Stimulated activated CD8-positive, alpha-beta memory T cell treated with anti-CD3 and anti-CD28 coated beads, Interleukin-12 subunit alpha, Interleukin-12 subunit beta, amount 100 ng/mL, for 1 hour (primary cell): ENCODE data around the gene GRID2.

Experiments used
- DNase-seq: peaks from one replicate; pipeline ENCODE4 v3.0.0-alpha.2; 2020; ENCODE audit warnings: low read depth

GRID2 gene

DNA sequence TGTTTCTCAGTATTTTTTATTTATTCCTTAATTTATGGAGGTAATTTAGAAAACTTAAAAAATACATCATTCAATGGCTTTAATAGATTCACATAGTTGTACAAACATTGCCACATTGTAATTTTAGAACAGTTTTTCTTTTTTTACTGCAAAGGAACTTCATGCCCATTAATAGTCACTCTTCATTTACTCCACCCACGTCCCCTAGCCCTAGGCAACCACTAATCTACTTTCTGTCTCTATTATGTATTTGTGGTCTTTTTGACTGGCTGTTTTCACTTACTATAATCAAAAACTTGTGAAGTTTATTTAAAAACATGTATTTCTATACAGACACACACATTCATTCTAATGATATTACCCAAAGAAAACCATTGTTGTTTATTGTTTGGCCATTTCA, 664.8 kb downstream of the GRID2 start:
- DNase-seq = no peak

DNA sequence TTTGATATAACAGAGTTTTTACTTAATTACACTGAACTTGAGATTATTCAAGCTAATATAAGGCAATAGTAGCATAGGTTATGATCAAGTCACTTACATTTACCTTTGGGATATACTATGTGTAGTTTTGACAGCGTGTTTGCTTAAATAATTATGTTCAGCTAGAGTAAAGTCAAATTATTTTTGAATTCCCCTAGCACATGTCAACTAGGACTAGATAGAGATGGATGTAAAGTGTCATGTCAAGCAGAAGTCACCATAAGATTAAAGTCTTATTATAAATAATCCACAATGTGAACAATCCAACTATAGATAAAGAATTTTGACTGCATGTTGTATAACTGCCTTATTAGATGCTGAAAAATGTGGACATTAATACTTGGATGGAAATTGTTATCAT, 665.2 kb downstream of the GRID2 start:
- DNase-seq = no peak

DNA sequence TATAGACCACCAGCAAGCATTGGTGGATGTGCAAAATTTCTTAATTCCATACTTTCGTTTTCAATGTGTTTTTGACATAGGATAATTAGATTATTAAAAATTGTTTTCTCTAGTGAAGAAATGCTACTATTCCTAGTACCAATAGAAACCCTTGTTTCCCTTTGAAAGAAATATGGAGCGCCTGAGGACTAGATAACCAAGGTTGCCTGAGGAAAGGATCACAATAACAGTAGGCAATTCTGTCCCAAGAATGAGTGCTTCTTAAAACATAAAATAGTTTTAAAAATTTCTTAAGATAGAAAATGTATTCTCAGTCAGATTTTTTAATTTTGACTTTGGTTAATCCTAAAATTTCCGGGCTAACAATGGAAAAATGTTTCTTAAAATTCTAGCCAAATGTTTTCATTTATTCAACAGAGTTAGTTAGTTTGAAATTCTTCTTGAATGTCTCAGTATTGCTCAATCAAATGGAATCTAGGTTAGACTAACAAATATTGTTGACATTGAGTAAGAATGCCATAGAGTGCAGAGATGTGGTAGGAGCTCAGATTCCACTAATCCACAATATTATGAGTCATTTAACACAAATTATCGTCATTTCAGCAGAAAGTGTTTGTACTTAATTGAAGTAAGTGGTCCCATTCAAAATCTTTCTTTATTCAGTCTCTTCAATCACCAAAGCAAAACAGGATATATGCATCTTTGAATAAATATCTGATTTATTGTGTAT, 666.0 kb downstream of the GRID2 start:
- DNase-seq = no peak

DNA sequence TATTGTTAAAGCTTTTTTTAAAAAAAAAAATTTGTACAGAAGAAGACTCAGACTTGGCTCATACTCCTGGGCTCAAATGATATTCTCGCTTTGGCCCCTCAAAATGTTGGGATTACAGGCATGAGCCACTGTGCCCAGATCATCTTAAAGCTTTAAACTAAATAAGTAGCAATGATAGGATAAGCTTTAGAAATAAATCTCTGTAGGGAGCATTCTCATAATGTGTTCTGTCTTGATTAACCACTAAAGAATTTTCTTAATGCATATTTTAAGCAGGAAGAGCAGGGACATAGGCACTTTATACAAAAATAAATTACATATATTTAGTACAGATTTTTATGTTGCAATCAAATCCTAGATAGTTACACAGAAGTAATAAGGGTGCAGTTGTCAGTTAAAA, 667.2 kb downstream of the GRID2 start:
- DNase-seq = no peak

DNA sequence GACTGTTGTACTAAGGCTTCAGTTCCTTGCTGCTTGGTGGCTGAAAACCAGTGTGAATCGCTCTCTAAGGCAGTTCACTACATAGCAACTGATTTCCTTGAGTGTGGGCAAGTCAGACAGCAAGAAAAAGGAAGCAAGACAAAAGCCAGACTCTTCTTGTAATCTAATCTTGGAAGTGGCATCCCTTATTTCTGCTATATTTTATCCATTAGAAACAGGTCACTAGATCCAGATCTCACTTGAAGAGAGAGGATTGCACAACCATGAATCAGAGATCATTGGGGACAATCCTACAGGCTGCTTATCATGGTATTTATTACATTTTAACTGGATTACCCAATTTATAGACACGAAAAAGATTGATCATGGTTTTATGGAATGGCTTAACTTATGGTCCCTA, 684.5 kb downstream of the GRID2 start:
- no peak for DNase-seq

DNA sequence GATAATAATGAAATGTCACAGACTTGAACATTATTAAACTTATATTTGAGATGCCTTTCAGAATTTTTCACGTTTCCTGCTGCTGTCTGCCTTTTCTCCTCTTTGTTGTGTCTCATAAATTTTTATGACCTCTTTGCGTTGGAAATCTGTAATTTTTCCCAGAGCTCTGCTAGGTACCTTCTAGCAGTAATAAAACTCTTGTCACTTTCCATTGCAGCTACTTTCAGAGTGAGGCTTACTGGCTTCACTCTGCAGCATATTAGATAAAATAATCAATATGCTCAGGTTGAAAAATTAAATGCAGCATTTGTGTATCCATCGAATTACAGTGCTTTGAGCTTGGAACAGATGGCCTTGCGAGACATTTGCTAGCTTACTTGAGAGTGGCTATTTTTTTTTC, 689.0 kb downstream of the GRID2 start:
- DNase-seq = no peak

DNA sequence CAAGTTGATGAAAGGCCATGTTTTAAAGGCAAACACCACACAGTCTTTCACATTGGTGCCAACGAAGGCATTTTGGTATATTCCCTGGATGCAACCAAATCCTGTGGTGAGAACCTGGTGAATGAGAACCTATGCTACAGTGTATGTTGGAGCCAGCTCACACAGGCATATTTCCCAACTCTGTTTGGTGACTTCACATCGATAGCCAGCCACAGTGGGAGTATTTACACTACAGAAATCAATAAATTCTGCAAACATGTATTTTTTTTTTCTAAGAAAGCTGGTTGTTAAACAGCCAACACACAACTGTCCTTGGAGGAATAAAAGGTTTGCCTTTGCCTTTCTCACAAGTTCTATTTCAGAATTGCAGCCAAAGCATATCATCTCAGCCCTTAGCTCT, 691.0 kb downstream of the GRID2 start:
- no peak for DNase-seq

DNA sequence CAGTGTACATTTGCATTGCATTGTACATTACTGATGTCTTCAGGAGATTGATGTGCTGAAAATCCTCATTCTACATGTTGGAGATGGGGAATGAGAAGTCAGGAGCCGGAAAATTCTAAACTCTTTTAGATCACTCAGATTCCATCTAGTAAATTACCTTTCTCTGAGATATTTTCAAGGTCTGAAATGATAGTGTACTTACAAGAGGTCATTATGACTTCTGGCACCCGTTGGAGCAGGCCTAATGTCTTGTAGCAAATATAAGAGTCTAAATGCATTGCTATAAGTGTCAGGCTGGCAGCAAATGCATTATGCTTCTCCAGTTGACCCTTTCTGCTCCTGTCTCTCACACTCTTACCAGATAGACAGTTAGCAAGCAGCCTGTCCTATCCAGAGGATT, 692.8 kb downstream of the GRID2 start:
- DNase-seq = no peak

DNA sequence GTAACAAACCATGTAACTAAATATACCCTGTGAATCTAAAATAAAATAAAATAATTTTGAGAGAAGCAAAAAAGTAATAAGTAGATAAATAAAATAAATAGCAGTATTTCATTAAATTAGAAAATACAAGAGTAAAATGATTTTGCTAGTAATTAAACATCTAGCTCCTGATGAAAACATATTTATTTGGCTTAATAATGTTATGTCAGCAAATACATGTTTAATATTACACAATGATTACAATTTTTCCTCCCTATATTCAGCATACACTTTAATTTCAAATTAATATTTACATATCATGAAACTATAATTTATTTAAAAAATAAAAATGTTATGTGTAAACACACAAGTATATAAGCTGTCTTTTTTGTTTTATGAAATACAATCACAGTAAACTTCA, 697.1 kb downstream of the GRID2 start:
- DNase-seq = no peak

DNA sequence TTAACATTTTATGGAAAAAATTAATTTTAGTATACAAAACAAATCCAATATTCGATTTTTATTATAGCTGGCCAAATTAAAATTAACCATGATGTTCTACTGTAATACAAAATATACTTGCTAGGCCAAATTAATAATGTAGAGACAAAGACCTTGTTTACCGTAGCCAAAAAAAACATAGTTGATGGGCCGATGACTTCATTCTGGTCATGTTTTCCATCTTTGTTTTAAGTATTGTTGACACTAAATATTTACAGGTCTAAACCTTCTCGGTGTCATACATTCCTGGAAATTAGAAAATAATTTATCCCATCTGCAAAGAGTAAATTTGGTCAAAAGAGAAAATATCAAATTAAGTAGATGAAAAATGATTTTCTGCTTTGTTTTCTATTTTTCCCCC, 698.5 kb downstream of the GRID2 start:
- DNase-seq = no peak

DNA sequence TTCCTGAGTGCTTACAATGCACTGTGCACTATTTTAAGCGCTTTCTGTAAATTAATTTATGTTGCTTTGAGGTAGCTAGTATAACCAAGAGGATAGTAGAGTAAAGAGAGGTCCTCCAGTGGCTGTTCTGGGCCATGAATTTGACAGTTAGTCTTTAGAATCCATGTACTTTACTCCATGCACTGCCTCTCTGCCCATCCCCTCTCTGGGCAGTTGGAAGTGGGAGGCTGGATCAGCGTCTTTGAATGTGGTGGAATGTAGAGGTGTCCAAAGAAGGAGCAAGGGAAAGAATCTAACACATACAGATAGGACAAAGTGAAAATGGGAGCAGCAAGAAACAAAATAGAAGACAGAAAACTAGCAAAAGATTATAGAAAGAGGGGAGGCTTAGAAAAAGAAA, 712.6 kb downstream of the GRID2 start:
- no peak for DNase-seq

DNA sequence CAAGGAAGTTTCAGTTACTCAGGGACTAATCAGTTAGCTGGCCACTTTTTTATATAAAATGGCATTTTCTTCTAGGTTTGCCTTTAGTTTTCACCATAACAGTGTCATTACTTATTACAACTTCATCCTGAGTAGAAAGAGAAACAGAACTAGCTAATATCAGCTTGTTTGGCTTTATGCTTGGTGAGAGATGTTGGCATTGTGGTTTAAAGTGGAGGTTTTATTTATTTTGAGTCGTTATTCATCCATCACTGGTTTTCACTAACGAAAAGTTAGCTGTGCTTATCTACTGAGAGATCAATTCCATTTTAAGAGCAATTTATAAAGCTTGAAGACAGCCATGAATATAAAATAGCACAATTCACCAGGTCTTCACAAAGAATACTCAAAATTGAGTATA, 714.5 kb downstream of the GRID2 start:
- no peak for DNase-seq

DNA sequence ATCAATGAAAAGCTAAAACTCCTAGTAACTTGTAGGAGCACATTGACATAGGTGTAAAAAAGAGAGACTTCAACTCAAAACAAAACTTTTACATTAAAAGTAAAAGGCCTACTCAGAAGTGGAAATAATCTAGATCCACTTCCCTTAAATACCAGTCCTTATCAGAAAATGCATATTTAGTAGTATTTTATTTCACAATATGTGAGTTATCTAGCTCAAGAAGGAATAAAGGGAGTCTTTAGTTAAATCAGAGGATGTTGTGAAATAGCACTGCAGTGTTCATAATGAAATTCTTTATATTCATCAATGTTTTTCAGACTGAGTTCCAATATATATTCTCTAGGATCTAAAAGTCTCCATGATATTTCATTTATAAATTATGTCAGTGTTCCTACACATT, 715.0 kb downstream of the GRID2 start:
- DNase-seq = no peak

DNA sequence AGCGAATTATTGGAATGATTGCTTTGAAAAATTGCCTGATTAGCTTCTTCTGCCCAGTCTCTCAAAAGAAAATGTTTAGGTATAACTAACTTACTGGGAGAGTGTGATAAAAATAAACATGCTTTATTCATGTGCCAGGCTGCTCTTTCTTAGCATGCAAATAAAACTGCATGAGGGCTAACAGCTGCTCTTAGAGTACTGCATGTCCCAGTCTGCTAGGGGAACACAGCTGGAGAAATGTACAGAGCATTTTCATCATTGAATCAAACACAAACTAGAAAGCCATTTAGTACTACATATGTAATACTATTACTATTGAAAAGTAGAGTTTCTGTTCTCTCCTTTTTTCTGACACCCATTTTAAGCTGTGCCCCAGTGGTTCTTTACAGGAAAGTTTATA, 726.0 kb downstream of the GRID2 start:
- no peak for DNase-seq

DNA sequence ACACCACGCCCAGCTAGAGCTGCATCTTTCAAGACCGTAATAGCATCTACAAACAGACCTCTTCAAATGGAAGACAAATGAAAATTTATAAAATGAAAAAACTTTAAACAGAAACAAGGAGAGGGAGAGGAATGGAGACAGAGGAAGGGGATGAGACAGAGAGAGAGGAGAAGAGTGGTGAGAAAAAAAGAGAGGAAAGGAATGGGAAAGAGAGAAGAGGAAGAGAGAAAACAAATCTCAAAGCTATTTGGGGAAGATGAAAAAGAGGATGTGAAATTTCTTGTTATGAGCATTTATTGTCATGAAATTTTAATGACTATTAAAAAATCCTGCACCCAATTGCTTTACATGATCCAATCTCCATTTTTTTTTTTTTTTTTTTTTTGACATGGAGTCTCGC, 726.9 kb downstream of the GRID2 start:
- no peak for DNase-seq

DNA sequence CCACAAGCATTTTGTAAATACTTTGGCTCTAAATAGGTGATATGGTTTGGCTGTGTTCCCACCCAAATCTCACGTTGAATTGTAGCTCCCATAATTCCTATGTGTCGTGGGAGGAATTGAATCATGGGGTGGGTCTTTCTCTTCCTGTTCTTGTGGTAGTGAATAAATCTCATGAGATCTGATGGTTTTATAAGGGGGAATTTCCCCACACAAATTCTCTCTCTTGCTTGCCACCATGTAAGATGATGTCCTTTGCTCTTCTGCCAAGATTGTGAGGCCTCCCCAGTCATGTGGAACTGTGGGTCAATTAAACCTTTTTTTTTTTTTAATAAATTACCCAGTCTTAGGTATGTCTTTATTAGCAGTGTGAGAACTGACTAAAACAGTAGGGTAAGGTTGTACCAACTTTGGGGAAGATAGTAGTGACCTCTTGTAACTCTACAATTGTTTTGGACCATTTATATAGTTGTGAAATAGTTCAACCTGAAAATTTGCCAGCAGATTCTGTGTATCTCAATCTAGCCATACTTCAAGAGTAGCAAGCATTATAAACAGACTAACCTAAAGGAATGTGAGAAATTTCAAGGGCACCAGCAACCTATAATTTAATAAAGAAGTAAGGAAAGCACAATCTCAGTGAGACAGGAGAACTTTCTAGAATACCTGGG, 727.8 kb downstream of the GRID2 start:
- DNase-seq = no peak

DNA sequence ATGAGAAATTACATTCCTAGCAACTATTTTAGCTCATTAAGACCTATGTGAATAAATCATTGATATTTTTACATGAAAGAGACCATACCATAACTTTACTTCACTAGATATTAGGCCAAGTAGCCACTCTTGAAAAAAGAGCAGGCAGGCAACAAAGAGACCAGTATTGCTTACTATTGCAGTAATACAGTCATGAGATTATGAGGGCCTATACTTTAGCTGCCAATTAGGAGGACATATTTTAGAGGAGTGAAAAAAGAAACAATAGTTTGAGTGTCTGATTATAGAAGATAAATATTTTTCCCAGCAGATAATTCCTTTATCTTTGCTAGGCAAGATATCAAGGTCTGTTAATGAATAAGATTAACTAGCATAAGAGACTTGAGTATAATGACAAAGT, 739.0 kb downstream of the GRID2 start:
- no peak for DNase-seq

DNA sequence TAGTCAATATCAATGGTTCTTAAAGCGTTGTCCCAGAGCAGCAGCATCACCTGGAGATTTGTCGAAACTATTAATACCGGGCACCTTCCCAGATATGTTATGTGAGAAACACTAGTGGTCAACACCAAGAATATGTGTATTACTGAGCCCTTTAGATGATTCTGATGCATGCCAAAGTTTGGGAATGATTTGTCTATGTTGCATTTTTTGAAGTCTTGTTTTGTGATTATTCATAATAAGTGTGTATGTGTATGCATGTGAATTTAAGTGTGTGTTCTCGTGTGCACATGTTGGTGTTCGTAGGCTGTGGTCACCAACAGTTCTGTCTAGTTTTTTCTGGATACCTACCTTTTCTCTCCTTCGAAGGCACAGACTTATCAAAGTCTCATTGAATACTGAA, 749.4 kb downstream of the GRID2 start:
- DNase-seq = no peak

DNA sequence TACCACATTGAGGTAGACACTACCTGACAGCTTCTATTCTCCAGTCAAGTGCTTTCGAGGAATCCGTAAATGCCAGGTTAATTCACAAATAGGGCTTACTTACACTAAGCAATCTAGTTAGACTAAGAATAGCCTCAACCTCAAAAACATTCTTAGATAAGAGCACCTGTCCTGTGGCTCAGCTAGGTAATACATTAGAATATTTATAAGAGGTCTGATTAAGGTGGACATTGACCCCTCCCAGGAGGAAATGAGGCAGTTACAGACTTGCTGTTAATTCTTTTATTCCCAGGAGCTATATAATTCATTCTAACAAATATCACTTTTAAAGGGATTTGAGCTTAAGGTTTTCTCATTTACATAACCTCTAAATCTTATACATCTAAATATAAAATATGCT, 758.1 kb downstream of the GRID2 start:
- no peak for DNase-seq

DNA sequence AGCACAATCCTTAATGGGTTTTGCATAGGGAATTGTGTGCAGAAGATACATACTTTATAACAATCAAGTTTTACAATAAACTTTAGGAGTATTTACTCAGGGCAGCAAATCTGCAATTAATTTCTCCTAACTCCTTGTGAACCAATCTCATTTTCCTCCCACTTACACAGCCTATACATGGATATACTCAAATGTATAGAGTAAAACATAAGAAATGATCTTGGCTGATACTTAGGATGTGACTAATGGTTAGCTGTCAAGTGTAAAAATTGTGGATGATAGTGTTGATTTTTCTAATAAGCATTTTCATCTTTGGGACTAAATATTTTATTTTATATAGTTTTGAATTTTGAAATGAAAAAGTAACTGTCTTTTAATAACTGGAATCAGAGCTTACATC, 759.6 kb downstream of the GRID2 start:
- DNase-seq = no peak

DNA sequence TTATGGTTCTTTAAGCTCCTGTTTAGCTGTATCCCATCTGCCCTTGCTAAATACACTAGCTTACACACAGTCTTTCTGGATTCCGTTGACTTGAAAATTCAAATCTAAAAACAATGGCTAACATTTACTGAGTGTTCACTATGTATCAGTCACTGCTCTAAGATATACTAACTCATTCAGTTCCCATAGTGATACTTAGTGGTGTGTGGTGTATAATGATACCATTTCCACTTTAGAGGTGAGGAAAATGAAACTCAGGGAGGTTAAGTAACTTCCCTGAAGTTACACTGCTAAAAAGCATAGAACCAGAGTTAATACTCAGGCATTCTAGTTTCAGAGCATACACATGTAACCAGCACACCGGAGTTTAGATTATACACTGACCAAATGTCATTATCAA, 762.0 kb downstream of the GRID2 start:
- no peak for DNase-seq

DNA sequence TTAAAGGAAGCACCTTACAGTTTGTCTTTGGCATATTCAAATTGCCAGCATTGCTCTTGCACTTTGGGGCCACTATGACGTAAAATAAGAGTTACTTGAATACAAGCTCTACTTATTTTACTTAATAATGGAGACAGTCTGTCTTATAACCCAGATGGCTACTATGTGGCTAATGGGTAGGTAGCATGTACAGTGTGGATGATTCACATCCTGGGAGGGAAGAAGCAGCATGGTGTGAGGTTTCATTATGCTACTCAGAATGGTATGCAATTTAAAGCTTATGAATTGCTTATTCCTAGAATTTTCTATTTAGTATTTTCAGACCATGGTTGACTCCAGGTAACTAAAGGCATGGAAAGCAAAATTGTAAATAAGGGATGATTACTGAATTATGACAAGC, 763.0 kb downstream of the GRID2 start:
- no peak for DNase-seq

DNA sequence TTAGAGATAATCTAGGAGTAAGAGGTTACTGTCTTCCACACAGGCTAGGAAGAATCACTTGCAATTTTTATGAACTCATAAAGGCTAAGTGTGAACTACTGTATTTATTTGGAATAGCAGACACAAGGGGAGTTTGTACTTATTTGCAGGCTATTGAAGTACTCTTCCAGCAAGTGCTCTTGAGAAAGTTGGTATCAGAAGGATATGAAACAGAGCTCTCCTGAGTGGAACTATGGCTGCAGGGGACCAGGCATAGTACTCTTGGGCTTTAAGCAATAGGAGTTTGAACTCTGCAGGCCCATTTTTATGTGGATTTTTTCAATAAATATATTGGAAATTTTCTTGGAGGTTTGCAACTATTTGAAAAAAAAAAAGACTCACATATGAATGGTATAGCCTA, 768.5 kb downstream of the GRID2 start:
- no peak for DNase-seq

DNA sequence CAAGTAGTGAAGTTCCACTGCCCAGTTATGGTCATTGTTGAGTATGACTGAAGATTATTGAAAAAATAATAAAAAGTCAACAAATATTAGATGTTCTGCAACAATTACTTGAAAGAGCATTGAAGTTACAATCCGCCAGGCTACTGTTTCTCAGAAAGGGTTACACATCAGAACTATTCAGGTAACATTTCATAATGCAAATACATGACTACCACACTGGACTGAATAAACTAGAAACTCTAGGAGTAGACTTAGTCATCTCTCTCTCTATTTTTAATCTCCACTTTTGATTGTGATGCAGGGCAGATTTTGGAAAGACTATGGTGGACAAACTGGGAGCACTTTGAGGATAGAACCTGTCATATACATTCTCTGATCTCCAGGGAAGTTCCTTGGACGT, 776.5 kb downstream of the GRID2 start:
- DNase-seq = no peak
